Activated T-helper 17 cell treated with anti-CD3 and anti-CD28 coated beads, Interleukin-2, amount 50 U/mL, for 72 hours (primary cell): ENCODE data around the gene PKD2. TPM values are rescaled to one million over a fixed set of nuclear protein-coding genes. Genes with fewer than 3 reads are reported as not detected.

Source experiments
- ATAC-seq: fragments of 150-1000 bp; cut with Tn5 transposase; replicated peaks from 2 replicates; pipeline ENCODE4 v1.10.0; 2021; ENCODE audit warnings: mild to moderate bottlenecking, moderate library complexity
- H3K27ac Mint-ChIP-seq: one replicate; pipeline ENCODE4 v1.8.0; 2022; ENCODE audit warnings: mixed read lengths
- H3K27me3 Mint-ChIP-seq: one replicate; pipeline ENCODE4 v1.8.0; 2022; ENCODE audit warnings: mixed read lengths
- H3K36me3 Mint-ChIP-seq: one replicate; pipeline ENCODE4 v1.8.0; 2022; ENCODE audit warnings: low read depth, mild to moderate bottlenecking, mixed read lengths
- H3K4me1 Mint-ChIP-seq: one replicate; pipeline ENCODE4 v1.8.0; 2022; ENCODE audit warnings: mixed read lengths
- H3K4me3 Mint-ChIP-seq: one replicate; pipeline ENCODE4 v1.8.0; 2022; ENCODE audit warnings: mild to moderate bottlenecking, mixed read lengths
- H3K9me3 Mint-ChIP-seq: one replicate; pipeline ENCODE4 v1.8.0; 2022; ENCODE audit warnings: mixed read lengths
- total RNA-seq, 2 donors: library from RNA; stranded (reverse); gene quantifications; one replicate each; pipeline ENCODE4 v1.2.3, GENCODE V29; 2022

Gene PKD2
- total RNA-seq, 2 donors from 2014 or later = 7.3 to 12.7 TPM

GRCh38 chr4:88054901-88055300 is 47.5 kb downstream of the PKD2 start:
- no peak overlapping the region for H3K4me3 Mint-ChIP-seq
- H3K36me3 Mint-ChIP-seq = peaks cover 56% of the 10 kb centered on the region

GRCh38 chr4:88058295-88058694 is 50.9 kb downstream of the PKD2 start:
- no peaks in the 10 kb centered on the region for H3K9me3 Mint-ChIP-seq
- no peak overlapping the region for H3K27ac Mint-ChIP-seq
- ATAC-seq = no peak
- no peak overlapping the region for H3K4me3 Mint-ChIP-seq
- H3K27me3 Mint-ChIP-seq = no peaks in the 10 kb centered on the region
- H3K4me1 Mint-ChIP-seq = no peaks in the 10 kb centered on the region
- H3K36me3 Mint-ChIP-seq = peaks cover 52% of the 10 kb centered on the region

More at GRCh38 chr4:88054901-88055300, 47.5 kb downstream of the PKD2 start:
- Mint-ChIP-seq H3K9me3 (no peaks in the 10 kb centered on the region), H3K4me1 (no peaks in the 10 kb centered on the region), H3K27ac (no peak overlapping the region), H3K27me3 (no peaks in the 10 kb centered on the region)
- no peak for ATAC-seq

- no peak for ATAC-seq
- Mint-ChIP-seq H3K27me3 (no peaks in the 10 kb centered on the region), H3K4me1 (no peaks in the 10 kb centered on the region), H3K27ac (no peak overlapping the region), H3K4me3 (no peak overlapping the region), H3K9me3 (no peaks in the 10 kb centered on the region), H3K36me3 (peaks cover 60% of the 10 kb centered on the region)
Observed at GRCh38 chr4:88059766-88060165, 52.3 kb downstream of the PKD2 start.

- Mint-ChIP-seq H3K27ac (no peak overlapping the region), H3K36me3 (peaks cover 62% of the 10 kb centered on the region), H3K4me1 (no peaks in the 10 kb centered on the region), H3K27me3 (no peaks in the 10 kb centered on the region), H3K9me3 (no peaks in the 10 kb centered on the region), H3K4me3 (no peak overlapping the region)
- ATAC-seq = no peak
Observed at GRCh38 chr4:88060431-88060830, 53.0 kb downstream of the PKD2 start.

- no peaks in the 10 kb centered on the region for H3K4me1 Mint-ChIP-seq
- H3K4me3 Mint-ChIP-seq = no peak overlapping the region
- H3K27me3 Mint-ChIP-seq = no peaks in the 10 kb centered on the region
- no peaks in the 10 kb centered on the region for H3K9me3 Mint-ChIP-seq
- ATAC-seq = no peak
- peaks cover 65% of the 10 kb centered on the region for H3K36me3 Mint-ChIP-seq
- no peak overlapping the region for H3K27ac Mint-ChIP-seq
Observed at GRCh38 chr4:88062311-88062710, 54.9 kb downstream of the PKD2 start.

- no peaks in the 10 kb centered on the region for H3K4me1 Mint-ChIP-seq
- peaks cover 65% of the 10 kb centered on the region for H3K36me3 Mint-ChIP-seq
- no peaks in the 10 kb centered on the region for H3K9me3 Mint-ChIP-seq
- no peaks in the 10 kb centered on the region for H3K27me3 Mint-ChIP-seq
- no peak overlapping the region for H3K4me3 Mint-ChIP-seq
- no peak overlapping the region for H3K27ac Mint-ChIP-seq
- ATAC-seq = no peak
Observed at GRCh38 chr4:88062843-88063242, 55.4 kb downstream of the PKD2 start.

GRCh38 chr4:88063634-88064296 is 56.3 kb downstream of the PKD2 start:
- no peak for ATAC-seq
- Mint-ChIP-seq H3K4me1 (no peaks in the 10 kb centered on the region), H3K27ac (no peak overlapping the region), H3K4me3 (no peak overlapping the region), H3K9me3 (no peaks in the 10 kb centered on the region), H3K27me3 (no peaks in the 10 kb centered on the region), H3K36me3 (peaks cover 69% of the 10 kb centered on the region)

GRCh38 chr4:88064410-88064809 is 57.0 kb downstream of the PKD2 start:
- Mint-ChIP-seq H3K27ac (no peak overlapping the region), H3K9me3 (no peaks in the 10 kb centered on the region), H3K27me3 (no peaks in the 10 kb centered on the region), H3K4me3 (no peak overlapping the region), H3K4me1 (no peaks in the 10 kb centered on the region), H3K36me3 (peaks cover 73% of the 10 kb centered on the region)
- no peak for ATAC-seq

- Mint-ChIP-seq H3K4me1 (no peaks in the 10 kb centered on the region), H3K4me3 (no peak overlapping the region), H3K27me3 (no peaks in the 10 kb centered on the region), H3K36me3 (peaks cover 94% of the 10 kb centered on the region), H3K27ac (no peak overlapping the region), H3K9me3 (peaks cover 3% of the 10 kb centered on the region)
- no peak for ATAC-seq
Observed at GRCh38 chr4:88070031-88070430, 62.6 kb downstream of the PKD2 start.

- peaks cover 66% of the 10 kb centered on the region for H3K36me3 Mint-ChIP-seq
- H3K4me1 Mint-ChIP-seq = no peaks in the 10 kb centered on the region
- H3K27me3 Mint-ChIP-seq = no peaks in the 10 kb centered on the region
- H3K9me3 Mint-ChIP-seq = peaks cover 3% of the 10 kb centered on the region
- ATAC-seq = no peak
- H3K27ac Mint-ChIP-seq = no peak overlapping the region
- no peak overlapping the region for H3K4me3 Mint-ChIP-seq
Observed at GRCh38 chr4:88075336-88075735, 67.9 kb downstream of the PKD2 start.

GRCh38 chr4:88077911-88078524 is 70.6 kb downstream of the PKD2 start:
- ATAC-seq = no peak
- Mint-ChIP-seq H3K27ac (no peak overlapping the region), H3K36me3 (peaks cover 39% of the 10 kb centered on the region), H3K9me3 (no peaks in the 10 kb centered on the region), H3K4me3 (no peak overlapping the region), H3K4me1 (no peaks in the 10 kb centered on the region), H3K27me3 (no peaks in the 10 kb centered on the region)

- H3K4me1 Mint-ChIP-seq = no peaks in the 10 kb centered on the region
- ATAC-seq = no peak
- no peaks in the 10 kb centered on the region for H3K27me3 Mint-ChIP-seq
- H3K9me3 Mint-ChIP-seq = no peaks in the 10 kb centered on the region
- no peak overlapping the region for H3K4me3 Mint-ChIP-seq
- peaks cover 34% of the 10 kb centered on the region for H3K36me3 Mint-ChIP-seq
- no peak overlapping the region for H3K27ac Mint-ChIP-seq
Observed at GRCh38 chr4:88078579-88078978, 71.1 kb downstream of the PKD2 start.

GRCh38 chr4:88080626-88081025 is 73.2 kb downstream of the PKD2 start:
- Mint-ChIP-seq H3K4me1 (no peaks in the 10 kb centered on the region), H3K9me3 (no peaks in the 10 kb centered on the region), H3K27ac (no peak overlapping the region), H3K27me3 (no peaks in the 10 kb centered on the region), H3K4me3 (no peak overlapping the region), H3K36me3 (peaks cover 15% of the 10 kb centered on the region)
- no peak for ATAC-seq

- Mint-ChIP-seq H3K36me3 (no peaks in the 10 kb centered on the region), H3K27me3 (no peaks in the 10 kb centered on the region), H3K4me3 (no peak overlapping the region), H3K27ac (no peak overlapping the region), H3K4me1 (no peaks in the 10 kb centered on the region), H3K9me3 (no peaks in the 10 kb centered on the region)
- no peak for ATAC-seq
Observed at GRCh38 chr4:88087004-88087403, 79.6 kb downstream of the PKD2 start.

- no peak for ATAC-seq
- Mint-ChIP-seq H3K4me1 (no peaks in the 10 kb centered on the region), H3K9me3 (no peaks in the 10 kb centered on the region), H3K27ac (no peak overlapping the region), H3K27me3 (no peaks in the 10 kb centered on the region), H3K4me3 (no peak overlapping the region), H3K36me3 (no peaks in the 10 kb centered on the region)
Observed at GRCh38 chr4:88090898-88091297, 83.5 kb downstream of the PKD2 start.
